Middle frontal gyrus (tissue), 1 donor: ENCODE data around the gene RAB34.

ENCODE experiments used
- DNase-seq: peaks from one replicate; pipeline ENCODE4 v3.0.0-alpha.2; 2015; ENCODE audit warnings: low spot score; ENCODE audit errors: extremely low spot score

Gene RAB34

DNA sequence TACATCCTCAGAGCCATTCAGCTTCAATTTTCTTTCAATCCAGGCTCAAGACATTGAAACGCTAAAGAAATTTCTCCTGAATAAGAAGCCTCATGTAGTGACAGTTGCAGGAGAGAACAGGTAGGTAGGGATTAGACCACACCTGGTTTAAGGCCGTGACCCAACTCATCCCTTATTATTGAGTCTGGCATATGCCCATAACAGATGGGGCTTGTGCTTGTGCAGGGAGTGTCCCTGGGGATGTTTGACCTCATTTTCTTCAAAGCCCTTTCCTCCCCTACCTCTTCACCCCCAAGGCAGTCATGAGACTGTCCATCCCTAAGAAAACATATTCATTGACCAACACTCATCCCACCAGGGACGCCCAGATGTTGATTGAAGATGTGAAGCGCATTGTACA lies 31.4 kb downstream of the RAB34 start:
- no peak for DNase-seq

DNA sequence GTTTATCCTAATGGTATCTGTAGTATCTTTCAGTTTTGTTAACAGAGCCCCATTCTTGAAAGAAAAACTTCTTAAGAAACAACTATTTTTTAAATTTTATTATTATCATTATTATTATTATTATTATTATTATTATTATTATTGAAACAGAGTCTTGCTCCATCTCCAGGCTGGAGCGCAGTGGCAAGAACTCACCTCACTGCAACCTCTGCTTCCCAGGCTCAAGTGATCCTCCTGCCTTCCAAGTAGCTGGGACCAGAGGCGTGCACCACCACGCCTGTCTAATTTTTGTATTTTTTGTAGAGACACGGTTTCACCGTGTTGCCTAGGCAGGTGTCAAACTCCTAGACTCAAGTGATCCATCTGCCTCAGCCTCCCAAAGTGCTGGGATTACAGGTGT lies 32.3 kb downstream of the RAB34 start:
- no peak for DNase-seq

DNA sequence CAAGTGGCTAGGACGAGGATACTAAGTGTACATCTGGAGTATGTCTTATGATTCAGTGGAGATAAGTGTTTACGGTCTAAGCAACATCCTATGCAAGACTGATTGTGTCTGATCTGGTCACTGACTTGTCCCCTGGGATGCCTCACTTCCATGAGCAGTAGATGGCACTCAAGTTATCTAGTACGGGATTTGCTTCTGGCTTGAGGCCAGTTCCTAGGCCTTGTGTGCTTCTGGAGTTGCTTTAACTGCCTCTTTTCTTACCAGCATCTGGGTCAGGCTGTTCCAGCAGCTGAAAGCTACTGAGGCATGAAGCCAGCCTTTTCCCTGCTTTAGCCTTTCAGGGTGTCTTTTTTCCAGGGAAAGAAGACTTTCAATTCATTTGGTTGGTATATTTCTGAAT lies 32.7 kb downstream of the RAB34 start:
- peak; percentile 82 for DNase-seq

DNA sequence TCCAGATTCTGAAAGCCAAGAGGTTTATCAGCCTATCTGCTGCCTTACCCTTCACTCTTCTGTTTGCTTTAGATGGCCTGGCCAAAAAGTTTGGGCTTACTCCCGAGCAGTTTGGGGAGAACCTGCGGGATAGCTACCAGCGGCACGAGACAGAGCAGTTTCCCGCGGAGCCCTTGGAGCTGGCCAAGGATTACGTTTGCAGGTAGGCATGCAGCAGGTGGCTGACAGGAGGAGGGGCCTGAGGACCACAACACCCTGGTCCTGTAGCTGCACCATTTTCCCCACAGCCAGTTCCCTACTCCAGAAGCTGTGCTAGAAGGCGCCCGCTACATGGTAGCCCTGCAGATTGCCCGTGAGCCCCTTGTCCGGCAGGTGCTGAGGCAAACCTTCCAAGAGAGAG lies 35.0 kb downstream of the RAB34 start:
- no peak for DNase-seq

DNA sequence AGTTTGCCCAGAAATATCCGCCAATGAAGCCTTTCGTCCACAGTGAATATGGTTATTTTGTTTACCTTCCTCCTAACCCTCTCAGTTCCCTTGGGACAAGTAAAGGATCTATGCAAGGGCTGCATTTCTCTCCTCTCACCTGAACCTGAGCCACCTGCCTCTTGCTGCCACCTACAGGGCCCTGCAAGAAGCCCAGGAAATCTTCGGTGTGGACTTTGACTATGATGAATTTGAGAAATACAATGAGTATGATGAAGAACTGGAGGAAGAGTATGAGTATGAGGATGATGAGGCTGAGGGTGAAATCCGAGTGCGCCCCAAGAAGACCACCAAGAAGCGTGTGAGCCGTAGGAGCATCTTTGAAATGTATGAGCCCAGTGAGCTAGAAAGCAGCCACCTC lies 41.7 kb downstream of the RAB34 start:
- DNase-seq: no peak

DNA sequence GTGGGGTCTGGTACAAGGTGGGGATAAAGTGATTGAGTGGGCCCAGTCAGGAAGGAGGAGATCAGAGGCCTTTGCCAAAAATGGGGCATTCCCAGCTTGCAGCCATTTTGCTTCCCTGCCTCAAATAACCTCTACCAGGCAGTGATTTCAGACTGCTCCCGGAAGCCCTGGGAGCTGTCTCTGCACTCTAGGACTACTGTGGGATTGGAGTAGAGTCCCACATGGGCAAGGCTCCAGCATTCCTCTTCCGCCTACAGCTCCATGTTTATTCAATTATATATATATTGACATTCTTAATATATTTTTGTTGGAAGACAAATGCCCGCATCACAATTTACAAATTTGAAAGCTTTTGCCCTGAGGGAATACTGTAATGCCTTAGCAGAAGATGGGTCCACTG lies 42.2 kb downstream of the RAB34 start:
- no peak for DNase-seq

DNA sequence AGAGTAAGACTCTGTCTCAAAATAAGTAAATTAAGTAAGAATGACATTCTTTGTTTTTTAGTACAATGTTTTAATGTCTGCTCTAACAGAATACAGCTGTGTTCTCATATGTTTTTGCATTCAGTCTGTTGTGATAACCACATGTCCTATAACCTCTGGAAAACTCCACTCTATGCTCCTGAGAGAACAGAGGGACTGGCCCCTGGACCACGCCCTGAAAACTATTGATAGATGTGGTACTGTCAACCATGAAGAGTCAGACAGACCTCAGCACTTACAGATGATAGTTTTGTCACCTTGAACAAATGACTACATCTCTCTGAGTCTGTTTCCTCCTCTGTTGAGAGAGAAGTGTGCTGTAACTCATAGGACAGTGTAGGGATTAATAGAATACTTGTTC lies 47.8 kb downstream of the RAB34 start:
- DNase-seq: no peak

DNA sequence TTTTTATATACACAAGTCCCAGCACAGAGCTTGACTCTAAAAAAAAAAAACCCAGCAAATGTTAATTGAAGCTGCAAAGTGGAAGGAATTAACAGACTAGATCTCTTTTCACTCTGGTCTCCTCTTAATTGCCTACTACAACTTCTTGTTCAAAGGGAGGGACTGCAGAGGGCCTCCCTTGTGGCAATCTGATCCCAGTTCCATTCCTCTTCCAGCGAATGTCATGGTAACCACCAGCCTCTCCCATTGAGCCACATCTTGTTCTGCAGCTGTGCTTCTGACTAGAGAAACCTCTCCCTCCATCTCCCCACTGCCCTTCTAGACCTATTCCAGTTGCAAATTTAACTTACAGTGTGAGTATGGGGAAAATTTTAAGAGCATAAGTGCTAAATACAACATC lies 49.8 kb downstream of the RAB34 start:
- DNase-seq: no peak

DNA sequence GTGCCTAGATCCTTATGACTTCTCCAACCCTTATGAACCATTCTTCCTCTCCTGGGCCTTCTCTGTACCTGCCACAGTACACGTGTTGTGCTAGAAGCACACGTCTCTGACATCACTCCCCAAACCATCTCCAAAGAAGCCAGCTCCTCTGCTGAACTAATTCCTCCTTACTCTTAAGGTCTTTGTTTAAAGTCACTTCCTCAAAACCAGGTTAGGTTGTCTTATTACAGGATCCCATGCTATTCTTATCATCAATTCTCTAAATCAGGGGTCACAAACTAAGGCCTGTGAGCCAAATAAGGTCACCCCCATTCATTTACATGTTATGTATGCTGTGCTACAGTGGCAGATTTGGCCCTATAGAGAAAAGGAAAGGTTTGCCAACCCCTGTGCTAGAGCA lies 51.7 kb downstream of the RAB34 start:
- no peak for DNase-seq
